Ishikawa (cell line): ENCODE data around the gene CCDC71.

Source experiments
- CEBPB ChIP-seq: IDR thresholded peaks from 2 replicates; pipeline ENCODE4 v1.6.1; 2012
- CREB1 ChIP-seq: IDR thresholded peaks from 2 replicates; pipeline ENCODE4 v1.6.1; 2012; ENCODE audit warnings: low read depth
- EGR1 ChIP-seq: IDR thresholded peaks from 2 replicates; pipeline ENCODE4 v1.6.1; 2012
- EP300 ChIP-seq: IDR thresholded peaks from 2 replicates; pipeline ENCODE4 v1.6.1; 2012; ENCODE audit warnings: borderline replicate concordance
- FOXM1 ChIP-seq: IDR thresholded peaks from 2 replicates; pipeline ENCODE4 v1.6.1; 2012; ENCODE audit warnings: low read depth, borderline replicate concordance
- NFIC ChIP-seq: IDR thresholded peaks from 2 replicates; pipeline ENCODE4 v1.6.1; 2012
- RAD21 ChIP-seq: IDR thresholded peaks from 2 replicates; pipeline ENCODE4 v1.6.1; 2012; ENCODE audit warnings: low read depth
- TAF1 ChIP-seq: IDR thresholded peaks from 2 replicates; pipeline ENCODE4 v1.6.1; 2012; ENCODE audit warnings: low read depth, mild to moderate bottlenecking
- TCF12 ChIP-seq: IDR thresholded peaks from 2 replicates; pipeline ENCODE4 v1.6.1; 2012; ENCODE audit warnings: low read depth
- TEAD4 ChIP-seq: IDR thresholded peaks from 2 replicates; pipeline ENCODE4 v1.6.1; 2012
- YY1 ChIP-seq: IDR thresholded peaks from 2 replicates; pipeline ENCODE4 v1.6.1; 2012; ENCODE audit warnings: low read depth
- ZBTB7A ChIP-seq: IDR thresholded peaks from 2 replicates; pipeline ENCODE4 v1.6.1; 2012; ENCODE audit warnings: low read depth
- TF ChIP-seq, protein P1 (sequence below): IDR thresholded peaks from 2 replicates; pipeline ENCODE4 v1.6.1; 2012; ENCODE audit warnings: low read depth, mild to moderate bottlenecking
- TF ChIP-seq, protein P2 (sequence below): IDR thresholded peaks from 2 replicates; pipeline ENCODE4 v1.6.1; 2012
- TF ChIP-seq, protein P3 (sequence below): IDR thresholded peaks from 2 replicates; pipeline ENCODE4 v1.6.1; 2012

CCDC71 gene

DNA sequence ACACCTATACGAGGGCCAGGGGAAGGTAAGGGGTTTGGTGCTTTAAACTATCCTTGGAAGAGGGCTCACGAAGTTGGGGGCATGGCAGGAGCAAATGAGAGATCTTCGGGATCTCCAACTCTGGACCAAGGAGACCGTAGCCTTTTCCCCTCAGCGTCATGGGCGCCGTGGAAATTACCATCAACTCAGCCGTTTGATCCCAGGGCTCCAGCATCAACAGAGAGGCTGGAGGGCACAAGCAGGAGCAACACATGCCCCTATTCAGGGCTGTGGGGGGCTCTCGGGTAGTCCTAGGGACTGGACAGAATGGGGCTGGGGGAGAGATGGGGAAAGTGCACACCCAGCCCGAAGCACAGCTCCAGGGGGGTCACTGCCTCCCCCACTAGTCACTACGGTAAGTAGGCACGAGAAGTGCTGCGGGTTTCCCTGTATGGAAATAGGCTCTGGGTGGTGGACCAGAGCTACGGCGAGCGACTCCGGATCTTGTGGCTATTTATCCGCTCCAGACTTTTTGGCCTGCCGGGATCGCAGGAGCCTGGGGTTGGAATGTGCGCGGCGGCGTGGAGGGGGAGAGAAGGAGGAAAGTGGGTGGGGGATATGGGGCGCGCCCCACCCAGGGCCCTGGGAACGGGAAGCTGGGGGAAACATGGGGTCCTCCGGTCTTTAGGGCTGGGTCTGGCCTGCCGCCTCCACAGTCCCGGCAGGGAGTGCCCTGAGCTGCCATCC lies 32.7 kb downstream of the CCDC71 start:
- peak; percentile 86 for TF ChIP-seq ZBTB7A
- TF ChIP-seq, protein P1, sequence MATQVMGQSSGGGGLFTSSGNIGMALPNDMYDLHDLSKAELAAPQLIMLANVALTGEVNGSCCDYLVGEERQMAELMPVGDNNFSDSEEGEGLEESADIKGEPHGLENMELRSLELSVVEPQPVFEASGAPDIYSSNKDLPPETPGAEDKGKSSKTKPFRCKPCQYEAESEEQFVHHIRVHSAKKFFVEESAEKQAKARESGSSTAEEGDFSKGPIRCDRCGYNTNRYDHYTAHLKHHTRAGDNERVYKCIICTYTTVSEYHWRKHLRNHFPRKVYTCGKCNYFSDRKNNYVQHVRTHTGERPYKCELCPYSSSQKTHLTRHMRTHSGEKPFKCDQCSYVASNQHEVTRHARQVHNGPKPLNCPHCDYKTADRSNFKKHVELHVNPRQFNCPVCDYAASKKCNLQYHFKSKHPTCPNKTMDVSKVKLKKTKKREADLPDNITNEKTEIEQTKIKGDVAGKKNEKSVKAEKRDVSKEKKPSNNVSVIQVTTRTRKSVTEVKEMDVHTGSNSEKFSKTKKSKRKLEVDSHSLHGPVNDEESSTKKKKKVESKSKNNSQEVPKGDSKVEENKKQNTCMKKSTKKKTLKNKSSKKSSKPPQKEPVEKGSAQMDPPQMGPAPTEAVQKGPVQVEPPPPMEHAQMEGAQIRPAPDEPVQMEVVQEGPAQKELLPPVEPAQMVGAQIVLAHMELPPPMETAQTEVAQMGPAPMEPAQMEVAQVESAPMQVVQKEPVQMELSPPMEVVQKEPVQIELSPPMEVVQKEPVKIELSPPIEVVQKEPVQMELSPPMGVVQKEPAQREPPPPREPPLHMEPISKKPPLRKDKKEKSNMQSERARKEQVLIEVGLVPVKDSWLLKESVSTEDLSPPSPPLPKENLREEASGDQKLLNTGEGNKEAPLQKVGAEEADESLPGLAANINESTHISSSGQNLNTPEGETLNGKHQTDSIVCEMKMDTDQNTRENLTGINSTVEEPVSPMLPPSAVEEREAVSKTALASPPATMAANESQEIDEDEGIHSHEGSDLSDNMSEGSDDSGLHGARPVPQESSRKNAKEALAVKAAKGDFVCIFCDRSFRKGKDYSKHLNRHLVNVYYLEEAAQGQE: no peak
- 0 out of 2 replicates have a peak, but pooled peaks have one; percentile 8 for TF ChIP-seq NFIC
- peak; percentile 53; the same call in 1 of the 2 replicates for TF ChIP-seq TAF1
- no peak for TF ChIP-seq RAD21
- TF ChIP-seq TCF12: peak; percentile 56; the same call in 1 of the 2 replicates
- TF ChIP-seq CREB1: no peak
- peak; percentile 5; the same call in 1 of the 2 replicates for TF ChIP-seq EGR1
- peak; percentile 14; the same call in 1 of the 2 replicates for TF ChIP-seq FOXM1
- TF ChIP-seq CEBPB: no peak
- TF ChIP-seq, protein P2, sequence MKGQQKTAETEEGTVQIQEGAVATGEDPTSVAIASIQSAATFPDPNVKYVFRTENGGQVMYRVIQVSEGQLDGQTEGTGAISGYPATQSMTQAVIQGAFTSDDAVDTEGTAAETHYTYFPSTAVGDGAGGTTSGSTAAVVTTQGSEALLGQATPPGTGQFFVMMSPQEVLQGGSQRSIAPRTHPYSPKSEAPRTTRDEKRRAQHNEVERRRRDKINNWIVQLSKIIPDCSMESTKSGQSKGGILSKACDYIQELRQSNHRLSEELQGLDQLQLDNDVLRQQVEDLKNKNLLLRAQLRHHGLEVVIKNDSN: no peak
- TF ChIP-seq EP300: 0 out of 2 replicates have a peak, but pooled peaks have one; percentile 27
- TF ChIP-seq TEAD4: peak; percentile 91
- peak; percentile 57 for TF ChIP-seq YY1
- TF ChIP-seq, protein P3, sequence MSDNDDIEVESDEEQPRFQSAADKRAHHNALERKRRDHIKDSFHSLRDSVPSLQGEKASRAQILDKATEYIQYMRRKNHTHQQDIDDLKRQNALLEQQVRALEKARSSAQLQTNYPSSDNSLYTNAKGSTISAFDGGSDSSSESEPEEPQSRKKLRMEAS: peak; percentile 76

DNA sequence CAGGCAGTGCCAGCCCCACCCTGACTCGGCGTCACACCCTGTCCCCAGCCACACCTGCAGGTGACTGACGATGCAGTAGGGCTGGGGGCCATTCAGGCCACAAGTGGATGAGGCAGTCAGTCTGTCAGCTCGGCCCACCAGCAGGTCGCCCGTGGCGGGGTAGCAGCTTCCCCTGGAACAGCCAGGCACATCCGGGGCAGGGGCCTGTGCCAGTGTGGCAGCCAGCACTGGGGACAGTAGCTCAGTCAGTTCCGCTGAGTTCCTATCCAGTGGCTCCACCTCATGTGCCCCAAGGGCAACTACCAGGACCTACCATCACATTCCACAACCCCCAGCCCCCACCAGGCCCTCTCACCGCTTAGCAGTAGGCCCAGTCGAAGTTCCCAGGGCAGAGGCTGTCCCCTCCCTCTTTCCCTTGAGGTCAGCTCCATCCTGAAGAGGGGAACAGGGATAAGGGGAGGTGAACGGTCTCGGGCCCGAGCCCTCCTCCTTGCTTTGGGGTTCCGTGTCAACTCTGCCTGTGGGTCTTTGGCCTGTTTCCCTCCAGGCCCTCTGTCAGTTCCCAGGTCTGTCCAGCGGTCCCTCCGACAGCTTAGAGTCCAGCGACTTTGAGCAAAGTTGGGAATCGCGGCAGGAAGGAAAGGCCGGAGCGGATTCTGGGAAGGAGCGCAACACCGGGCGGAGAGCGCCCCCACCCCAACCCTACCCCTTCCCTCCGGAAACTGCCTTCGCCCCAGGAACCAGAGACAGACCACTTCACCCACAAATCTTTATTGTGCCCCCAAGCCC lies 33.5 kb downstream of the CCDC71 start, which contains the start of gene LAMB2:
Gene LAMB2, minus strand, starts transcription at position 614 of the 789 bp plus-strand sequence. Its CDS starts 183 bp downstream, at position 431.
- peak; percentile 48; the same call in 1 of the 2 replicates for TF ChIP-seq YY1
- TF ChIP-seq ZBTB7A: peak; percentile 76; the same call in 1 of the 2 replicates
- TF ChIP-seq EGR1: no peak
- TF ChIP-seq, protein P3: 0 out of 2 replicates have a peak, but pooled peaks have one; percentile 26
- TF ChIP-seq TAF1: peak; percentile 56; the same call in 1 of the 2 replicates
- TF ChIP-seq, protein P2: no peak
- peak; percentile 50; the same call in 1 of the 2 replicates for TF ChIP-seq TEAD4

DNA sequence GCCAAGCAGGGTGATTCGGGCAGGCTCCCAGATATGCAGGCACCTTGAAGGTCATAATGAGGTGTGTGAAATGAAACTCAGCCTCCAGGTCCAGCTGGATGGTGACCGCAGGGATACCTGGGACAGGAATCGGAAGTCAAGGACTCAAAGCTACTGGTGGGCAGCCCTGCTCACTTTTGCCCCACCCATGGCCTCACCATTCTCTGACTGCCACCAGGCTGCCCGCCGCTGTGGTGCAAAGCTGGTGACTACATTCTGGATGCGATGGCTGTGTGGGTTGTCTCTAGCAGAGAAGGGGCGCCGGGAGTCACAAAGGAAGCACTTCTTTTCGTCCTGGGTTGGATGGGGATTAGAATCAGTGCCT lies 34.1 kb downstream of the CCDC71 start:
- TF ChIP-seq TAF1 (no peak), CREB1 (no peak), TEAD4 (no peak), ZBTB7A (no peak), RAD21 (no peak), NFIC (no peak), FOXM1 (no peak), YY1 (no peak)
- TF ChIP-seq, protein P3: no peak

DNA sequence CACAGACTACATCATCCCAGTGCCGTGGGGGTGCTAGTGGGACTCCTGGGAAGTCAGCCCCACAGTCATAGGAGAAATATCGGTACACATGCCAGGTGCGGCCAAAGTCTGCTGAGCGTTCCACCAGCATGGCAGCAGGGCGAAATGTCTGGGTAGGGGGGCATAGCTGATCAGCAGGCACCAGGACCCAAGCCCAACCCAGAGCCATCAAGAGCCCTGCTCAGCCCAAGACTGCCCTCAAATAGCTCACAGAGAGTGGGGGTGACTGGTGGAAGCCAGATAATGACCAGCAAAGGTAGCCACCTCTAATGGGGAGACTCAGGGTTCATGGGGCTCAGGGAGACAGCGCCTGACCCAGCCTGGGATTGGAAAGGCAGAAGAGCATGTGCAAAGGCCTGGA lies 34.6 kb downstream of the CCDC71 start:
- TF ChIP-seq EGR1: no peak
- no peak for TF ChIP-seq NFIC
- TF ChIP-seq, protein P3: no peak
- no peak for TF ChIP-seq TEAD4
- TF ChIP-seq RAD21: no peak
- no peak for TF ChIP-seq CREB1
- TF ChIP-seq ZBTB7A: no peak
- no peak for TF ChIP-seq CEBPB
- TF ChIP-seq TAF1: no peak
- no peak for TF ChIP-seq FOXM1
- no peak for TF ChIP-seq EP300
- TF ChIP-seq TCF12: no peak
- TF ChIP-seq, protein P1: no peak
- TF ChIP-seq, protein P2: no peak
- TF ChIP-seq YY1: no peak
